ENCODE data around the gene SLC26A11.

The SLC26A11 gene

GRCh38 chr17:80203471-80203963, 16.7 kb upstream of the SLC26A11 start:
- no peak overlapping the region for H3K4me3 Mint-ChIP-seq
- H3K4me1 Mint-ChIP-seq (ENCODE audit: low read depth): peaks cover 31% of the 10 kb centered on the region
- peaks cover 75% of the 10 kb centered on the region for H3K36me3 Mint-ChIP-seq (ENCODE audit: low read depth)
- H3K27me3 Mint-ChIP-seq: peaks cover 3% of the 10 kb centered on the region
- H3K9me3 Mint-ChIP-seq: no peaks in the 10 kb centered on the region
- H3K27ac Mint-ChIP-seq: no peak overlapping the region
- intact Hi-C loops (cut with micrococcal nuclease): no loop called here

GRCh38 chr17:80204626-80205468, 15.4 kb upstream of the SLC26A11 start:
- Mint-ChIP-seq H3K27ac (peak overlapping the region; percentile 34), H3K9me3 (no peaks in the 10 kb centered on the region), H3K4me1 (ENCODE audit: low read depth) (peaks cover 44% of the 10 kb centered on the region), H3K36me3 (ENCODE audit: low read depth) (peaks cover 89% of the 10 kb centered on the region), H3K27me3 (peaks cover 3% of the 10 kb centered on the region), H3K4me3 (no peak overlapping the region)
- intact Hi-C loops (cut with micrococcal nuclease): no loop called here

GRCh38 chr17:80205811-80206210, 14.4 kb upstream of the SLC26A11 start:
- Mint-ChIP-seq H3K27ac (no peak overlapping the region), H3K4me3 (no peak overlapping the region), H3K36me3 (ENCODE audit: low read depth) (peaks cover 97% of the 10 kb centered on the region), H3K4me1 (ENCODE audit: low read depth) (peaks cover 53% of the 10 kb centered on the region), H3K9me3 (no peaks in the 10 kb centered on the region), H3K27me3 (peaks cover 3% of the 10 kb centered on the region)
- intact Hi-C loops (cut with micrococcal nuclease): no loop called here

- intact Hi-C loops (cut with micrococcal nuclease): no loop called here
- peak overlapping the region; percentile 68 for H3K27ac Mint-ChIP-seq
- H3K36me3 Mint-ChIP-seq (ENCODE audit: low read depth): peaks cover 97% of the 10 kb centered on the region
- H3K27me3 Mint-ChIP-seq: peaks cover 3% of the 10 kb centered on the region
- H3K4me3 Mint-ChIP-seq: no peak overlapping the region
- no peaks in the 10 kb centered on the region for H3K9me3 Mint-ChIP-seq
- peaks cover 70% of the 10 kb centered on the region for H3K4me1 Mint-ChIP-seq (ENCODE audit: low read depth)
These were observed 12.2 kb upstream of the SLC26A11 start for GRCh38 chr17:80208050-80208449.

- Mint-ChIP-seq H3K9me3 (no peaks in the 10 kb centered on the region), H3K4me1 (ENCODE audit: low read depth) (peaks cover 80% of the 10 kb centered on the region), H3K27me3 (no peaks in the 10 kb centered on the region), H3K36me3 (ENCODE audit: low read depth) (peaks cover 97% of the 10 kb centered on the region), H3K4me3 (no peak overlapping the region), H3K27ac (peak overlapping the region; percentile 68)
- intact Hi-C loops (cut with micrococcal nuclease): no loop called here
These were observed 10.5 kb upstream of the SLC26A11 start for GRCh38 chr17:80209765-80210164.

GRCh38 chr17:80210348-80211108, 9.7 kb upstream of the SLC26A11 start:
- Mint-ChIP-seq H3K27ac (peak overlapping the region; percentile 68), H3K27me3 (no peaks in the 10 kb centered on the region), H3K4me1 (ENCODE audit: low read depth) (peaks cover 82% of the 10 kb centered on the region)

GRCh38 chr17:80212109-80212508, 8.1 kb upstream of the SLC26A11 start:
- peaks cover 100% of the 10 kb centered on the region for H3K36me3 Mint-ChIP-seq (ENCODE audit: low read depth)
- H3K4me1 Mint-ChIP-seq (ENCODE audit: low read depth): peaks cover 87% of the 10 kb centered on the region
- H3K27ac Mint-ChIP-seq: peak overlapping the region; percentile 87
- intact Hi-C loops (cut with micrococcal nuclease): no loop called here
- H3K4me3 Mint-ChIP-seq: peak overlapping the region; percentile 39
- H3K9me3 Mint-ChIP-seq: no peaks in the 10 kb centered on the region
- H3K27me3 Mint-ChIP-seq: peaks cover 2% of the 10 kb centered on the region

More at GRCh38 chr17:80210348-80211108, 9.7 kb upstream of the SLC26A11 start:
- intact Hi-C loops (cut with micrococcal nuclease): no loop called here
- H3K36me3 Mint-ChIP-seq (ENCODE audit: low read depth): peaks cover 97% of the 10 kb centered on the region
- no peak overlapping the region for H3K4me3 Mint-ChIP-seq
- no peaks in the 10 kb centered on the region for H3K9me3 Mint-ChIP-seq

GRCh38 chr17:80212511-80212910, 7.7 kb upstream of the SLC26A11 start:
- Mint-ChIP-seq H3K9me3 (no peaks in the 10 kb centered on the region), H3K27me3 (peaks cover 6% of the 10 kb centered on the region), H3K36me3 (ENCODE audit: low read depth) (peaks cover 100% of the 10 kb centered on the region), H3K4me3 (peak overlapping the region; percentile 48), H3K27ac (peak overlapping the region; percentile 87), H3K4me1 (ENCODE audit: low read depth) (peaks cover 87% of the 10 kb centered on the region)
- intact Hi-C loops (cut with micrococcal nuclease): no loop called here

- Mint-ChIP-seq H3K9me3 (no peaks in the 10 kb centered on the region), H3K27me3 (peaks cover 7% of the 10 kb centered on the region), H3K4me1 (ENCODE audit: low read depth) (peaks cover 92% of the 10 kb centered on the region), H3K27ac (peak overlapping the region; percentile 87), H3K4me3 (peak overlapping the region; percentile 48), H3K36me3 (ENCODE audit: low read depth) (peaks cover 100% of the 10 kb centered on the region)
- intact Hi-C loops (cut with micrococcal nuclease): no loop called here
These were observed 7.1 kb upstream of the SLC26A11 start for GRCh38 chr17:80212962-80213642.

- Mint-ChIP-seq H3K9me3 (no peaks in the 10 kb centered on the region), H3K27me3 (peaks cover 9% of the 10 kb centered on the region), H3K4me3 (peak overlapping the region; percentile 6), H3K36me3 (ENCODE audit: low read depth) (peaks cover 100% of the 10 kb centered on the region), H3K4me1 (ENCODE audit: low read depth) (peaks cover 93% of the 10 kb centered on the region), H3K27ac (peak overlapping the region; percentile 87)
- intact Hi-C loops (cut with micrococcal nuclease): no loop called here
These were observed 6.6 kb upstream of the SLC26A11 start for GRCh38 chr17:80213643-80213975.

- Mint-ChIP-seq H3K9me3 (no peaks in the 10 kb centered on the region), H3K27ac (peak overlapping the region; percentile 87), H3K36me3 (ENCODE audit: low read depth) (peaks cover 100% of the 10 kb centered on the region), H3K4me3 (peak overlapping the region; percentile 17), H3K27me3 (peaks cover 9% of the 10 kb centered on the region), H3K4me1 (ENCODE audit: low read depth) (peaks cover 90% of the 10 kb centered on the region)
- intact Hi-C loops (cut with micrococcal nuclease): no loop called here
These were observed 6.0 kb upstream of the SLC26A11 start for GRCh38 chr17:80214012-80214877.

GRCh38 chr17:80214878-80215210, 5.4 kb upstream of the SLC26A11 start:
- intact Hi-C loops (cut with micrococcal nuclease): loop anchor here (5.0 kb wide), 2 partner anchors 37 to 68 kb away; partner anchors contain the start of gene EIF4A3
- Mint-ChIP-seq H3K9me3 (no peaks in the 10 kb centered on the region), H3K36me3 (ENCODE audit: low read depth) (peaks cover 100% of the 10 kb centered on the region), H3K27me3 (peaks cover 9% of the 10 kb centered on the region), H3K27ac (peak overlapping the region; percentile 87), H3K4me3 (no peak overlapping the region), H3K4me1 (ENCODE audit: low read depth) (peaks cover 84% of the 10 kb centered on the region)
